Posterior cingulate gyrus (tissue), 11 donors: ENCODE data around the gene CPLX1.

Experiments used
- DNase-seq, 10 donors: peaks; one replicate each; pipeline versions ENCODE4 v3.0.0 to v3.0.0-alpha.2; 2020 to 2021; ENCODE audit warnings: mixed read lengths in 3 of 10
- intact Hi-C: fragments of 100-400 bp; cut with DNase I; formaldehyde crosslinking; loops from one replicate; pipeline ENCODE4 v1.15.1; 2023

CPLX1 gene

GRCh38 chr4:834368-835147 lies 8.6 kb upstream of the CPLX1 start:
- DNase-seq = peak in 3 of 10 donors; percentile 66 to 68 (median 67)
- intact Hi-C loops = no loop called here

- intact Hi-C loops = no loop called here
- peak in 4 of 10 donors; percentile 25 to 80 (median 55) for DNase-seq
Measured at GRCh38 chr4:833731-834367, 7.9 kb upstream of the CPLX1 start.

GRCh38 chr4:833156-833555 lies 7.2 kb upstream of the CPLX1 start:
- intact Hi-C loops = no loop called here
- DNase-seq = peak in 4 of 10 donors; percentile 13 to 78 (median 39)

- DNase-seq = peak in 4 of 10 donors; percentile 16 to 75 (median 60)
- intact Hi-C loops = no loop called here
Measured at GRCh38 chr4:832536-832935, 6.6 kb upstream of the CPLX1 start.

GRCh38 chr4:832108-832507 lies 6.2 kb upstream of the CPLX1 start:
- intact Hi-C loops = no loop called here
- DNase-seq = peak in 3 of 10 donors; percentile 17 to 63 (median 43)

- intact Hi-C loops = no loop called here
- peak in 1 of 10 donors; percentile 52 for DNase-seq
Measured at GRCh38 chr4:831483-831805, 5.5 kb upstream of the CPLX1 start.

GRCh38 chr4:830601-831482 lies 4.9 kb upstream of the CPLX1 start:
- DNase-seq = peak in 3 of 10 donors; percentile 30 to 73 (median 63)
- intact Hi-C loops = no loop called here

GRCh38 chr4:829761-830600 lies 4.1 kb upstream of the CPLX1 start:
- intact Hi-C loops = no loop called here
- DNase-seq = peak in 3 of 10 donors; percentile 43 to 80 (median 64)

- peak in 2 of 10 donors; percentile 48 to 58 for DNase-seq
- intact Hi-C loops = no loop called here
Measured at GRCh38 chr4:829291-829690, 3.4 kb upstream of the CPLX1 start.

GRCh38 chr4:828641-829271 lies 2.8 kb upstream of the CPLX1 start:
- intact Hi-C loops = no loop called here
- peak in 4 of 10 donors; percentile 12 to 83 (median 72) for DNase-seq

GRCh38 chr4:827209-828081 lies 1.5 kb upstream of the CPLX1 start:
- DNase-seq = peak in 3 of 10 donors; percentile 52 to 64 (median 60)

GRCh38 chr4:826508-827208 lies 729 bp upstream of the CPLX1 start:
- DNase-seq = peak in 3 of 10 donors; percentile 50 to 73 (median 52)
- intact Hi-C loops = no loop called here

More at GRCh38 chr4:827209-828081, 1.5 kb upstream of the CPLX1 start:
- intact Hi-C loops = no loop called here

- intact Hi-C loops = no loop called here
- DNase-seq = peak in 4 of 10 donors; percentile 35 to 85 (median 80)
Measured at GRCh38 chr4:825063-825970, 612 bp downstream of the CPLX1 start.

- intact Hi-C loops = no loop called here
- DNase-seq = peak in 3 of 10 donors; percentile 75 to 82 (median 76)
Measured at GRCh38 chr4:824461-825062, 1.4 kb downstream of the CPLX1 start.

GRCh38 chr4:823761-824460 lies 2.0 kb downstream of the CPLX1 start:
- intact Hi-C loops = no loop called here
- DNase-seq = peak in 3 of 10 donors; percentile 57 to 83 (median 81)
